Stimulated activated CD4-positive, alpha-beta T cell treated with anti-CD3 and anti-CD28 coated beads, Interleukin-4, amount 100 ng/mL, for 24 hours (primary cell): ENCODE data around the gene LONP2.
"Not testable (repeated sequence)": the region's sequence is repeated elsewhere in the genome, so short reads cannot be mapped to it uniquely, and the experiment has no call there.

Source experiments
- DNase-seq: peaks from one replicate; pipeline ENCODE4 v3.0.0-alpha.2; 2020

LONP2 gene

DNA sequence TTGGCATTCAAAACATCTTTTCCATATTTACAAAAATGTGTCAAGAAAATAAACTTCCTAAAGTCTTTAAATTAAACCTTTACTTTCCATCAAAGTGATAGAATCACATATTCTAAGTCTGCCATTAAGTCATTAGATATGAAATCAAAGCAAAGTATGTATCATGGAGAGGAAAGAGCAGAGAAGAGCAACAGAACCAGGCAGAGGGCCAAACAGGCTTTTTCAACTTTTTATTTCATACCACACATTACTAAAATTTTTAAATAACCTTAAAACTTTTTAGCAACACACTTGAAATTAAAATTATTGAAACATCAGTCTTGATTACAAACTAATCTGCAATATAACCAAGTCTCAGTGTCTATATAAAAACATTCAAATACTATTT, 127.3 kb downstream of the LONP2 start:
- DNase-seq, result no peak

GRCh38 chr16:48372744-48373143, 128.6 kb downstream of the LONP2 start:
- no peak for DNase-seq

GRCh38 chr16:48373258-48374029, 129.3 kb downstream of the LONP2 start:
- DNase-seq, result no peak

GRCh38 chr16:48374255-48374654, 130.2 kb downstream of the LONP2 start:
- DNase-seq, result no peak

DNA sequence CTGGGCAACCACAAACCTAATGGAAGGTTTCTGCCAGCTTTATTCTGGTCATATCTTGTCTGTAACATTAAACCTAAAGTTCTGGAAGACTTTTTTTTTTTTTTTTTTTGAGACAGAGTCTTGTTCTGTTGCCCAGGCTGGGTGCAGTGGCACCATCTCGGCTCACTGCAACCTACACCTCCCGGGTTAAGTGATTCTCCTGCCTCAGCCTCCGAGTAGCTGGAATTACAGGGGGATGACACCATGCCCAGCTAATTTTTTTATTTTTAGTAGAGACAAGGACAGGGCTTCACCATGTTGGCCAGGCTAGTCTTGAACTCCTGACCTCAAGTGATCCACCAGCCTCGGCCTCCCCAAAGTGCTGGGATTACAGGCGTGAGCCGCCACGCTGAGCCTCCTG, 133.2 kb downstream of the LONP2 start:
- not testable (repeated sequence) for DNase-seq

GRCh38 chr16:48378276-48378675, 134.2 kb downstream of the LONP2 start:
- no peak for DNase-seq

DNA sequence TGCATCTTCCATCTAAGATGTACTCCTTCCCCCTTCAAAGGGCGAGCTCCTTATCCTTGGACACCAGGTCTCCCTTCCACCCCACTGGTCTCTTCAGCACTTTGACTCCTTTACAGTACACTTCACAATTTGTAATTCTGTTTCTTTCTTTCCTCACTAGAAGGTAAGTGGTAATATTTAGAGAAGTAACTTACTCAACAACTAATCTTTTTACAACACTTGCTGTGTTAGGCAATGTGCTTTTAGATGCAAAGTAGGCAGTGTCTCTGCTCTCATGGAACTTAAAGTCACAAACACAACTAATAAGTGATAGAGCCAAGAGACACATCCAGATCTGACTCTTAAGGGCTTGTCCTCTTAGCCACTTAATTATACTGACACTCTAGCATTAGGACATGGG, 134.7 kb downstream of the LONP2 start:
- no peak for DNase-seq

DNA sequence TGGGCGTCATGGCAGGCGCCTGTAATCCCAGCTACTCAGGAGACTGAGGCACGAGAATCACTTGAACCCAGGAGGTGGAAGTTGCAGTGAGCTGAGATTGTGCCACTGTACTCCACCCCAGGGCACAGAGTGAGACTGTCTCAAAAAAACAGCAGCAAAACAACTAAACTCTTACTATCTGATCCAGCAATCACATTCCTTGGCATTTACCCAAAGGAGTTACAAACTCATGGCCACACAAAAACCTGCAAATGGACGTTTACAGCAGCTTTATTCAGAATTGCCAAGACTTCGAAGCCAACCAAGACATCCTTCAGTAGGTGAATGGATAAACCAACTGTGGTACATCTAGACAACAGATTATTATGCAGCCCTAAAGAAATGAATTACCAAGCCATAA, 137.1 kb downstream of the LONP2 start:
- no peak for DNase-seq

DNA sequence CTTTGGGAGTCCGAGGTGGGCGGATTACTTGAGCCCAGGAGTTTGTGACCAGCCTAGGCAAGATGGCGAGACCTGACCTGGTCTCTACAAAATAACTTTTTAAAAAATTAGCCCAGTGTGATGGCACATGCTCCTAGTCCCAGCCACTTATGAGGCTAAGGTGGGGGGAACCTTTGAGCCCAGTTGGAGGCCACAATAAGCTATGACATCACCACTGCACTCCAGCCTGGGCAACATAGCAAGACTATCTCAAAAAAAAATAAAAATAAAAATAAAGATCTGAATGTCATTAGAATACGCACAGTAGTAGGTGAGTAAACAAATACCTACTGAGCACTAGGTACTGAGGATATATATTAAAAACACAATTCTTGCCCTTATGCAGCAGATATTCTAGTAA, 138.0 kb downstream of the LONP2 start:
- DNase-seq, result no peak

- DNase-seq, result no peak
Observed at GRCh38 chr16:48383009-48383876, 139.1 kb downstream of the LONP2 start.

DNA sequence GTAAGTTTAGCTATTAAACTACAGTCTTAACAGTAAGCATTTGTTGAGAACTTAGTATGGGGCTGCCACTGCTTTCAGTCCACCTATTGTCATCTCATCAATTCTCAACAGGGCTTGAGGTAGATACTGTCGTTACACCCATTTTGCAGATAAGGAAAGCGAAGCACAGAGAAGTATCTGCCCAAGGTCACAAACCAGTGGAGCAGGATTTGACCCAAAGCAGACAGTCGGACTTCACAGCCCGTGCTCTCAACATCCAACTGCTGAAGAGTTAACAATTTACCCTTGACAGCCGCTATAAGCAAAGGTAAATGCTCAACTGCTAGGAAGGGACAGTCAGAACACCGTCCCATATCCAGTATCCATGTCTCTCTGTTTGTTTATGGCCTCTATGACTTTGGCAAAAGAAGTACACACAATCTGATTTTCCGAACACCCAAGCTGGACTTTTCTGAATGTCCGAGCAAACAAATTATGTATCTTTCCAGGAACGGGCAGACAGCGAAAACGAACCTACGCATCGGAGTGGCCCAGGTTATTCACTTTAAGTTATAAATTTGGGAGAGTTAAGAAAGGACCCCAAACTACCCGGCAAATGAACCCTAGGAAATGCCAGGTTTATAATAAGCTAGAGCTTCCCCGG, 139.9 kb downstream of the LONP2 start:
- DNase-seq, result no peak

GRCh38 chr16:48384520-48385252, 140.6 kb downstream of the LONP2 start:
- peak; percentile 17 for DNase-seq

GRCh38 chr16:48385253-48386150, 141.4 kb downstream of the LONP2 start, which contains the start of gene SIAH1:
TSS of gene SIAH1 (minus strand) at chr16:48385413. CDS start at chr16:48362428, 22,985 bp downstream.
- DNase-seq, result peak; percentile 85

DNA sequence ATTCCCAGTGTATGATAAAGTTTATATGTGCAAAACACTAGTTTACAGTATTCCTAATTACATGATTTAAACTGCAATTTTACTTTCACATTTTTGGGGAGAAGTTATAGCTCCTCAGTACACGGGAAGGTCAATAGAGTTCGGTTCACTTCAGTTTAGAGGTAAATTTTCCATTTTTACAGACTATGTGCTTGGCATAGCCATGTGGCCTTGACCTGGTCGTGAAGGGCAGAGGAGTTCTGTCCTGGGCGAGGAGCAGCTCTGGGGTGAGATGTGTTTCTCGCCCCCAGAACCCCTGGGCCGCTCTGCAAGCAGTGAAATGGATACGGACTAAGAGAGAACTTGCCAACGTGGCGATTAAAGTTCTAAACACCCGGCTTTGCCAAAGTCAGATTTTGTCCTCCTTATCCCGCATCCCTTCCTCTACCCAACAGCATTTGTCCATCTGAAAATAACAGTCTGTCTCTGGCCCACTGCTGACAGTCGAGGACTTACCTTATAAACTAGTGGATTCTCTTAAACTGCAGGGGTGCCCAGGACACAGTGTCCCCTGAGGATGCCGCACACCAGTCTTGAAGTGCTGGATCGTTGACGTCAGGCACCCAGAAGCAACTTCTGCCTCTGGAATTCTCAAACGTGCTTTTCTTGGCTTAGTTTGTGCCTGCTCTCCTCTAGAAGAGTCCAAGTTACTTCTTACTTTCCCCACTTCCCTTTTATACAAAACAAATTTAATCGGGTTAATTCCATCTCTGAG, 142.6 kb downstream of the LONP2 start:
- DNase-seq, result no peak

- DNase-seq, result no peak
Observed at GRCh38 chr16:48392407-48392806, 148.3 kb downstream of the LONP2 start.

DNA sequence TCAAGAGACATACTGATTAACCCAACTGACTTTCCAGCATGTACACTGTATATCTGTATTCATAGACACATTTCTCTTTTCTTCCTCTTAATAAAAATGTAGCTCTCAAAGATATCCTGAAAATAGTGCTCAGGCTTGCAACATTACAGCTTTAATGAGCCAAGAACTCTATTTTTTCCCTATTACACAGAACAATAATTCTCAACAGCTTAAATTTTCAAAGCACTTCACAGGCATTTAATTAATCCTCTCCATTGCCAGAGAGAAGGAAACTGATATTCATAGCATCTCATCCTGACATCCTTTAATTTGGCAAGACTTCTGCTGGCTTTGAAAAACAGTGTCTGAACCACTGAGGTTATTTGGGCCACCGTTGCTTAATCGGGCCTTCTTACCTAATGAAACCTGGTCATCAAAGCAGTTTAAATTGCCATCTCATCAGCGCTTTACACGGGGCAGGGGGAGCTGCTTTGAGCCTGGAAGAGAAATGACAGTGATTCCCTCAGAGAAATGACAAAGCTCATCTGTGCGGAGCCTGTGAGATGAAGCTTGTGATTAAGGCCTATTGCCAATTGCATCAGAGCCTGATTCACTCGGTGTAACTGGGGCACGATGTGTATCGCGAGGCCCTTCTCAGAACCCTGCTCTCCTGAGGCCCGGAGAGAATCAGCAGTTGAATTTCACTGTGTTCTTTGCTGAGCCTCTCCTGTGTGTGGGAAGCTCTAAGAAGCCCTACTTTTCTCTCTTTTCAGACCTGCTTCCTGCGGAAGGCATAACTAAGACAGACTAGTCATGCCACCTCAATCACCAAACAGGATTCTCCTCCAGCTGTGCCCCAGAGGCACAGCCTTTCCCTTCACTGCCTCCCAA, 149.6 kb downstream of the LONP2 start:
- no peak for DNase-seq

- DNase-seq, result no peak
Observed at GRCh38 chr16:48394355-48394703, 150.2 kb downstream of the LONP2 start.

- no peak for DNase-seq
Observed at GRCh38 chr16:48395375-48395774, 151.3 kb downstream of the LONP2 start.

GRCh38 chr16:48402547-48402946, 158.4 kb downstream of the LONP2 start:
- DNase-seq, result not testable (repeated sequence)

DNA sequence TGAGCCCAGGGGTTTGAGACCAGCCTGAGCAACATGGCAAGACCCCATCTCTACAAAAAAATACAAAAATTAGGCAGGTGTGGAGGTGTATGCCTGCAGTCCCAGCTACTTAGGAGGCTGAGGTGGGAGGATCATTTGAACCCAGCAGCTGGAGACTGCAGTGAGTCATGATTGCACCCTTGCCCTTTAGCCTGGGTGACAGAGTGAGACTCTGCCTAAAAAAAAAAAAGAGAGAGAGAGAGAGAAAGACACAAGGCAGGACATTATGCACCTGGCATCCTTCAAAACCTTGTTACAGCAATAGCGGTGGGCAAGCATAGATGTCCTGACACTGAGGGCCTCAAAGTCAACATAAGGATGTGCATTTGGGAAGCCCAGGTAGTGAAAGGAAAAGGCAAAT, 161.1 kb downstream of the LONP2 start:
- no peak for DNase-seq
